Measurements from ENCODE around the gene SCTR.
A peak's percentile ranks its signal among the peaks of the same experiment; 100 is the strongest.

Gene SCTR

GRCh38 chr2:119477113-119477505 is 47.2 kb downstream of the SCTR start:
- peak in 1 of 10 donors; percentile 80 for DNase-seq
- intact Hi-C loops (cut with DNase I): loop anchor here (5.0 kb wide), 1 partner anchor 595 kb away; no protein-coding TSS in a partner anchor

DNA sequence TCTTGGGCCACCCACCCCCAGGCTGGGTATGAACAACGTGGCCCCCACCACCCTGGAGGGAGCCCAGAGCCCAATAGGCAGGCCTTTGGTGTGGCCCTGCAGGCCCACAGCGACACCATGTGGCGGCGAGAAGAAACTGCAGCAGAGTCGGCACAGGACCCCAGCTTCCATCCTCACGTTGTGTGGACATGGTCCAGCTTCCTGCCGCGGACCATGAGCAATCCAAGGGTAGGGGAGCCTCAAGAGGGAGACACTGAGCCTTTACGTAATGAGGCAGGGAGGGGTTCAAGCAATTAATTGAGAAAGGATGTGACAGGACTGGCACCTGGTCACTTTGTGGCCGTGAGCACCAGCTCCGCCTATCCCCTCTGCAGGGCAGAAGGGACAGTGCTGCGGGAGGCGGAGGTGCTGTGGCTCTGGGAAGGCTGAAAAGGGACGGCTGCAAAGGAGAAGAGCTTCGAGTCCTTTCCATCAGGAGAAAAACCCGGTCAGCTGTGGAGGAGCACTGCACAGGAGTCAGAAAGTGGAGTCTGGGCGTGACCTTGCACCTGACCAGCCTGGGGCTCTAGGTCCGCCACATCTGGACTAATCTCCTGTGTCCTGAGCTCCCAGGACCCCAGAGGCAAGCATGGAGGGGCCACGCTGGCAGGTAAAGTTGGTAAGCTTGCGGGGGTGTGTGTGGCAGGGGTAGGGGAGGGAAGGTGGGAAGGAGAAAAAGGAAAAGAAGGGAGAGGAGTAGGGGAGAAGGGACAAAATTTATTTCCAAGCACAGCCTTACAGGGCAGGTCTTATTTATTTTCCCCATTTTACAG is 47.8 kb downstream of the SCTR start:
- intact Hi-C loops (cut with DNase I): loop anchor here (1.0 to 5.0 kb wide), 2 partner anchors 69 to 594 kb away; no protein-coding TSS in a partner anchor
- DNase-seq: peak in 7 of 10 donors; percentile 37 to 94 (median 62)

DNA sequence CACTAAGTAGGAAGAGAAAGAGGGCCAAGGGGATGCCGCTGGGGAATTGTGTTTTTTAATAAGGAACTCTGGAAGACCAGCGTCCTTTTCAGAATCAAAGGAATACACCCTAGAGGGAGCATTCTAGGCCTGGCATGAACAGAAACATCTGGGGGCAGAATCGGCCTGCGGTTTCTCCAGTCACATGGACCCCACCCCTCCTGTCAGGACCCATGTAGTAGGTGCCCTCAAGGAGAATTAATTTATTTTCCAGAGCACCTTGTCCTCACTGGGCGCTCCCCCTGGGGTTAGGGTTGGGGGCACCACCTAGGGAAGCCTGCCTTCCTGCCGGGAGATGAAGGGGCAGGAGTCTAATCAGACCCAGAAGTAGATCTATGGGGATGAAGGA is 48.4 kb downstream of the SCTR start:
- intact Hi-C loops (cut with DNase I): loop anchor here (1.0 to 5.0 kb wide), 2 partner anchors 69 to 594 kb away; no protein-coding TSS in a partner anchor
- DNase-seq: no peak

GRCh38 chr2:119475225-119475856 is 48.9 kb downstream of the SCTR start:
- DNase-seq: peak in 1 of 10 donors; percentile 65
- intact Hi-C loops (cut with DNase I): loop anchor here (5.0 kb wide), 1 partner anchor 593 kb away; no protein-coding TSS in a partner anchor

DNA sequence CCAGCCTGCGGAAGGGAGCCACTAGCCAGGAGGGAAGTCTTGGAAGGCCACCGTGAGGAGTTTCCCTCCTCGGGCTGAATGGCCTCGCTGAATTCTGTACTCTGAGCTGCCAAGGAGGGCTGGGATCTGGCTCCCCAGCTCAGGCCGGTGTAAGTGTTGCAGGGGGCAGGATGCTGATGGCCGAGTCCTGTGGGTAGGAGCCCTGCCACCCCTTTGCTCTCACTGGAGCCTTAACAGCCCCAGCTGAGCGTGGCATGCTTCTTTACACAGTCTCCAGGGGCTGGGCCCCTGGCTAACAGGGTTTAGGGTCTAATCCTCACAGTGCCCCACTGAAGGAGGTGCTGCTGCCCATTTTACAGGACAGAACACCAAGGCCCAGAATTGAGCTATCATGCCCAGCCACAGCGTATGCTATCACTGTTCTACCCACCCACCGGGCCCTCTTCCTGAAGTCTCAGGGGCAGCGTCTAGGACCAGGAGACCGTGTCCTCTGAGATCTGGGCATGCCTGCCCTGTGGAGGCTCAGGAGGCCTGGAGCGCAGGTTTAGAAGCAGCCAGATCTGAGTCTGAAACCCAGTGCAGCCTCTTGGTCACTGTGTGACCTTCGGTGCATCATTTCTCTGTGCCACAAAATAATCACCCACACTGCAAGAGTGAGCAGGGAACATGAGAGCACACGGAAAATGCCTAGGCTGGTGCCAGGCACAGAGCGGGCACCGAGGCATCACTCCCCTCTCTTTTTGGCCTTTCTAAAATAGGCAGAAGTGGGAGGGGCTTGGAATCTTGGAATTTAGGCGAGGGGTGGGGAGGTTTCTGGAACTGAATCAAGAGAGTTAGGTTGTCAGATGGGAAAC is 49.7 kb downstream of the SCTR start:
- intact Hi-C loops (cut with DNase I): loop anchor here (5.0 kb wide), 1 partner anchor 592 kb away; no protein-coding TSS in a partner anchor
- DNase-seq: peak in 1 of 10 donors; percentile 57

DNA sequence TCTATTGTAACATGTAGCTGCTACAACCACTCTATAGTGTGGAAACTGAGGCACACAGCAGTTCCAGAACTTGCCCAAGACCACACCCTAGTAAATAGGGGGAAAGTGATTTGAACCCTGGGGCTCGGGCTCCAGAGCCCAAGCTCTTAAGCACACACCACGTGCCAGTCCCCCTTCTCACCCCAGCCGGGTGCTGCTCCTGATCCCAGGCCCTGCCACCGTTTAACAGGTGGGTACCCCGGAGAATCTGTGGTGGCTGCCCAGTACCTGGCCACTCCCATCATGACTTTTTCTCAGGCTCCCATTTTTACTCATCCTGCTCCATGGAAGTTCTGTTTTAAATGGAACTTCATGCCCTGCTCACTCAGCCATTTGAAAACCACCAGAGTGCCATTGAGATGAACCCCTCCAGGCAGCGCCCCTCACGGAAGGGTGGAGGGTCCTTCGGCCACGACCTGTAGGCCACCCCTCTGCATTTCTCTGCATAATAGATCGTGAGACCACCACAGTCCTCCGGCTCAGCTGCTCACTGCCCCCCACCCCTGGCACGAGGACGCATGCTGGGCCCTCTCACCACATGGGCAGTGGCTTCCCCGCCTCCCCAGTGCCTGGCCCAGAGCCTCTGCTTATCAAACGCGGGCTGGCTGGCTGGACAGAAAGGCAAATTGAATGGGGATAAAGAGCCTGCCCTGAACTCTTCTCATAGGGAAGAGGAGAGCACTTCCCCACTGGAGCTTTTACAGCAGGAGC is 50.5 kb downstream of the SCTR start:
- DNase-seq: peak in 1 of 10 donors; percentile 59
- intact Hi-C loops (cut with DNase I): no loop called here

DNA sequence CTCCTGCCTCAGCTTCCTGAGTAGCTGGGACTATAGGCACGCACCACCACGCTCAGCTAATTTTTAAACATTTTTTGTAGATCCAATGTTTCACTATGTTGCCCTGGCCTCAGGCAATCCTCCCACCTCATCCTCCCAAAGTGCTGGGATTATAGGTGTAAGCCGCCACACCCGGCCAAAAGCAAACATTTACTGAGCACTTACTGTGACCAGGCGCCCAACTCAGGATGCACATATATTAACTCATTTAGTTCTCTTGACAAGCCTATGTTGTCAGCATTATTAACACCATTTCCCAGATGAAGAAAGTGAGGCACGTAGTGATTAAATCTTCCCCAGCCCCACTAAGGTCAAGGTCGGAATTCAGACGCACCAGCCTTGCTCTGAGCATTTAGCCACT is 51.5 kb downstream of the SCTR start:
- intact Hi-C loops (cut with DNase I): no loop called here
- DNase-seq: peak in 1 of 10 donors; percentile 24

DNA sequence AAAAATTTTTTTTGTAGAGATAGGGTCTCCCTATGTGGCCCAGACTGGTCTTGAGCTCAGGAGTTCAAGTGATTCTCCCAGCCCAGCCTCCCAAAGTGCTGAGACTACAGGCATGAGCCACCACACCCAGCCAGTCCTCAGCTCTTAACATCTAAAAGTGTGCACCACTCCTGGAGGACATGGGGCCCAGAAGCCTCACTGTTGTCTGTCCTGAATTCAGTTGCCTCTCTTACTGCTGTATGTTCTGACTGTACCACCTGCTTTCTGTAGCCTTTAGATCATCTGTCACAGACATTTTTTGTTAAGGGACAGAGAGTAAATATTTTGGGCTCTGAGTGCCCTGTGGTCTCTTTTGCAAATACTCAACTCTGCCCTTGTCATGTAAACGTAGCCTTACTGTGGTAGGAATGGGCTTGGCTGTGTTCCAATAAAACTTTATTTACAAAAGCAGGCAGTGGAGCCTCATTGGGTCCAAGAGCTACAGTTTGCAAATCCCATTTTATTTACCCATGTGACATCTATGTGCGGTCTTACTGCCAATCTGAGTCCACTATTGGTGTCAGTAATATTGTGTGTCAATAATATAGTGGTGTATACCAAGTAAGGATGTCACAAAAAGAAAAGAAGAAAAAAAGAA is 54.5 kb downstream of the SCTR start:
- intact Hi-C loops (cut with DNase I): no loop called here
- DNase-seq: peak in 1 of 10 donors; percentile 28

DNA sequence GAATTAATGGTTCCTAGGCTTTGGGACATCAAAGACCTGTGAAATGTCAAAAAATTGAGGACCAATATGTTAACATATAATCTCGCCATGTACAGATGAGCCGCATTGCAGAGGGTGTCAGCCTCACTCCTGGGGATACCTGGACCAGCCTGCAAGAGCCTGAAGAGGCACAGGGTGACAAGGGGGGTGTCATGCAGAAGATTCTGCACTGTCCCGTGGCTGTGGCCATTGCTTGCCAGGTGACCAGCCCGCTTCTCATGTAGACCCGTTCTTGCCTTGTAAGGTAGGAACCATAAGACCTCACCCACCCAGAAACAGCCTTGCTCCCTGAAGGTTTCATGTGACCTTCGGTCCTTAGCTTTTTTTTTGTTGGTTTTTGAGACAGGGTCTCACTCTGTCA is 55.2 kb downstream of the SCTR start:
- DNase-seq: peak in 1 of 10 donors; percentile 50
- intact Hi-C loops (cut with DNase I): no loop called here

- intact Hi-C loops (cut with DNase I): no loop called here
- no peak for DNase-seq
These were observed 55.9 kb downstream of the SCTR start for GRCh38 chr2:119468154-119468955.

DNA sequence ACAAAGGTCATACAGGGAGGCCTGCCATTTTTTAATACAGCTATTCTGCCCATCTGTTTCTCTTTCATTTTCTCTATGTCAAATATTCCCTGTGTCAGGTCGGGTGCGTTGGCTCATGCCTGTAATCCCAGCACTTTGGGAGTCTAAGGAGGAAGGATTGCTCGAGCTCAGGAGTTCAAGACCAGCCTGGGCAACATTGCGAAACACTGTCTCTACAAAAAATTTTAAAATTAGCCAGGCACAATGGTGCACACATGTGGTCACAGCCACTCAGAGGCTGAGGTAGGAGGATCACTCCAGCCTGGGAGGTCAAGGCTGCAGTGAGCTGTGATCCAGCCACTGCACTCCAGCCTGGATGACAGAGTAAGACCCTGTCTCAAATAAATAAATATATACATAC is 57.9 kb downstream of the SCTR start:
- DNase-seq: no peak
- intact Hi-C loops (cut with DNase I): no loop called here

DNA sequence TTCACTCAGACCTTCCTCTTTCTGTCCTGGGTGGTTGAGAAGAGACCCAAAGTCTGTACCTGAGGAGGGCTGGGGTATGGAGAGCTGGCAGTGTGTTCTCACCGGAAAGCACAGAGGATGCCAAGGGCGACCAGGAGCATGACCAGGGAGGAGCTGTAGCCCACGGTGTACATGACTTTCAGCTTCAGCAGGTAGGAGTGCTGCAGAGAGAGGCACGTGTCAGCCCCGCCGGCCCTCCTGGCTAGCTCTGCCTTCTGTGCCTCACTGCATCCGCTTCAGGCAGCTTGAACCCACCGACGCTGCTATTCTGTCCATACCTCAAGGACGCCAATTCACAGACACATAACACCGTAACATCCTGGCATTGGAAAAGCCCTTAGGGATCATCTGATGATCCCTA is 58.6 kb downstream of the SCTR start:
- peak in 1 of 10 donors; percentile 48 for DNase-seq
- intact Hi-C loops (cut with DNase I): no loop called here

- peak in 1 of 10 donors; percentile 51 for DNase-seq
- intact Hi-C loops (cut with DNase I): no loop called here
These were observed 59.3 kb downstream of the SCTR start for GRCh38 chr2:119464981-119465380.

DNA sequence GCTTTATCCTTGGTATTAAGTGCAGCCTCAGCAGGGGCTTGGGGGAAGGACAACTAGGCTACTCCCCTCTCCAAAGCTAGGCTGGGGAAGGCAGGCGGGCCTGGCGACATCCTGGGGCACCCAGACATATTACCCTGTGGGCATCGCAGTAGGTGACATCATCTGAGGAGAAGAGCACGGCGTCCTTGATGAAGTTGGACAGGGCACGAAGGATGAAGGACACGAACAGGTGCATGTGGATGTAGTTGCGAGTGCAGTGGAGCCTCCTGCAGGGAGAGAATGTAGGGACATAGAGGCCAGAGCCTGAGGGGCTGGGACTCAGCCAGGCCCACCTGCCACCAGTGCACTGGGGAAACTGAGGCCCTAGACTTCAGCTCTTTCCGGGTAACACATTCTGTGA is 60.3 kb downstream of the SCTR start:
- intact Hi-C loops (cut with DNase I): no loop called here
- peak in 1 of 10 donors; percentile 30 for DNase-seq

GRCh38 chr2:119463136-119463535 is 61.1 kb downstream of the SCTR start:
- intact Hi-C loops (cut with DNase I): no loop called here
- DNase-seq: no peak

GRCh38 chr2:119462574-119462973 is 61.7 kb downstream of the SCTR start:
- intact Hi-C loops (cut with DNase I): no loop called here
- peak in 1 of 10 donors; percentile 55 for DNase-seq

- intact Hi-C loops (cut with DNase I): no loop called here
- peak in 1 of 10 donors; percentile 53 for DNase-seq
These were observed 62.5 kb downstream of the SCTR start for GRCh38 chr2:119461811-119462210.

DNA sequence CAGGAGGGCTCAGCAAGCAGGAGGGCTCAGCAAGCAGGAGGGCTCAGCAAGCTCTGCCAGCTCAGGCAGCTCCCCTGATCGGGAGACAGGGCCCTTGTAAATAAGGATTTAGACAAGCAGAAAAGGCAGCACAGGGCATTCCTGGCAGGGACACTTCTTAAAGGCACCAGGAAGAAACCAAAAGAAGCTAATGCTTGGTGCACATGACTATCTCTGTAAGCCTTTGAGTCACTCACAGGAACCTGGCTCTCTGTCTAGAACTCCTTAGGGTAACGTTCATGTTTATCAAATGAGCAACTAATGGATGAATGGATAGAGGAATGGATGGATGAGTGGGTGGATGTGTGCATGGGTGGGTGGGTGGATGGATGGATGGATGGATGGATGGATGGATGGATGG is 64.2 kb downstream of the SCTR start:
- no peak for DNase-seq
- intact Hi-C loops (cut with DNase I): no loop called here

Measured in posterior cingulate gyrus (tissue), 11 donors.